Neural crest cell (in vitro differentiated cells): ENCODE data around the gene SLC26A9. TPM values are rescaled to one million over a fixed set of nuclear protein-coding genes. Genes with fewer than 3 reads are reported as not detected.
A peak's percentile ranks its signal among the peaks of the same experiment; 100 is the strongest.

Experiments used
- DNase-seq: peaks from one replicate; pipeline ENCODE4 v3.0.0; 2021; ENCODE audit warnings: low read depth, mixed read lengths, low spot score
- H3K27ac Mint-ChIP-seq: one replicate; pipeline ENCODE4 v1.8.0; 2021; ENCODE audit warnings: mild to moderate bottlenecking, mixed read lengths; ENCODE audit not compliant: unreplicated experiment
- H3K27me3 Mint-ChIP-seq: 2 replicates; pipeline ENCODE4 v1.8.0; 2021; ENCODE audit warnings: low read depth, mild to moderate bottlenecking, mixed read lengths
- H3K36me3 Mint-ChIP-seq: 2 replicates; pipeline ENCODE4 v1.8.0; 2021; ENCODE audit warnings: low read depth, mild to moderate bottlenecking, mixed read lengths
- H3K4me1 Mint-ChIP-seq: 2 replicates; pipeline ENCODE4 v1.8.0; 2021; ENCODE audit warnings: mixed read lengths
- H3K4me3 Mint-ChIP-seq: one replicate; pipeline ENCODE4 v1.8.0; 2021; ENCODE audit warnings: mild to moderate bottlenecking, mixed read lengths
- H3K9me3 Mint-ChIP-seq: 2 replicates; pipeline ENCODE4 v1.8.0; 2021; ENCODE audit warnings: mixed read lengths
- CTCF ChIP-seq: fragments of 200-600 bp; sonication (generic); conservative IDR thresholded peaks from 2 replicates; pipeline ENCODE4 v1.5.0; 2021; ENCODE audit warnings: antibody characterized with exemption, mild to moderate bottlenecking
- total RNA-seq: library from RNA; stranded (reverse); gene quantifications from 2 replicates; pipeline ENCODE4 v1.2.1, GENCODE V29; 2021

The SLC26A9 gene
- total RNA-seq, 1 donor from 2014 or later, result 0.16 TPM

DNA sequence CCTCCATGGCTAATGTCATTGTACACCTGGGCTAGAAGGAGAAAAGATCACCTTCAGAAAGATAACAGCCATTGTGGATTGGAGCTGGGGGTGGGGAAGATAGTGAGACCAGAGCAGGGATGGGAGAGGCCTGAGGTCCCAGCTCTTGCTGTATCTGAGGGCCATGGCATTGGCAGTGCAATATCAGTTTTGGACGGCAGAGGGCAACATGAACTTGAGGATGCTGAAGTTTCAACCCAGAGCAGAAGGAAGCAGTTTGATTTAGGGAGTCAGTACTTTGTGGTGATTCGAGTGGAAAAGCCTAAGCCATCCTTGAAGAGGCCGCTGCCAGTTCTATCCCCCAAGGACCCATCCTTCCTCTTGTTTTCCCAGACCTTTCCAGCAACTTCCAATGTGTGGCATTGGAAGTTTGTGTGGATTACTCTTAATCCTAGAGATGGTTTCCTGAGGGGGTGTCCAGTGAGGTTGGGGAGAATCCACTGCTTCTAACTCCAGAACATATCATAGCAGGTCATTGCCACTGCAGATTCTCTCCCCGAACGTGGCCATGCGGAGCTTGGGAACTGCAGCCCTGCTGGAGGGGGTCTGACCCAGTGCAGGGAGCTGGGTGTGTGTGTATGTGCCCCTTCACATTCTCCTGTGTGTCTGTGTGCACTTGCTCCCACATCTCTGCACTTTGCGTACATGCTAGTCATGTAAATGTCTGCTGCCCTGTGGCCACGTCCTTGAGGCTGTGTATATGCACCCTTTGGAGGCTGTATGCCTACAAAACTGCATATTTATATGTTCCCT lies 24.1 kb downstream of the SLC26A9 start:
- no peak overlapping the region for H3K27ac Mint-ChIP-seq
- no peaks in the 10 kb centered on the region for H3K9me3 Mint-ChIP-seq
- H3K4me3 Mint-ChIP-seq, result no peak overlapping the region
- DNase-seq, result peak; percentile 82
- H3K27me3 Mint-ChIP-seq, result no peaks in the 10 kb centered on the region
- H3K4me1 Mint-ChIP-seq, result peaks cover 6% of the 10 kb centered on the region
- TF ChIP-seq CTCF, result peak; percentile 85
- H3K36me3 Mint-ChIP-seq, result no peaks in the 10 kb centered on the region

DNA sequence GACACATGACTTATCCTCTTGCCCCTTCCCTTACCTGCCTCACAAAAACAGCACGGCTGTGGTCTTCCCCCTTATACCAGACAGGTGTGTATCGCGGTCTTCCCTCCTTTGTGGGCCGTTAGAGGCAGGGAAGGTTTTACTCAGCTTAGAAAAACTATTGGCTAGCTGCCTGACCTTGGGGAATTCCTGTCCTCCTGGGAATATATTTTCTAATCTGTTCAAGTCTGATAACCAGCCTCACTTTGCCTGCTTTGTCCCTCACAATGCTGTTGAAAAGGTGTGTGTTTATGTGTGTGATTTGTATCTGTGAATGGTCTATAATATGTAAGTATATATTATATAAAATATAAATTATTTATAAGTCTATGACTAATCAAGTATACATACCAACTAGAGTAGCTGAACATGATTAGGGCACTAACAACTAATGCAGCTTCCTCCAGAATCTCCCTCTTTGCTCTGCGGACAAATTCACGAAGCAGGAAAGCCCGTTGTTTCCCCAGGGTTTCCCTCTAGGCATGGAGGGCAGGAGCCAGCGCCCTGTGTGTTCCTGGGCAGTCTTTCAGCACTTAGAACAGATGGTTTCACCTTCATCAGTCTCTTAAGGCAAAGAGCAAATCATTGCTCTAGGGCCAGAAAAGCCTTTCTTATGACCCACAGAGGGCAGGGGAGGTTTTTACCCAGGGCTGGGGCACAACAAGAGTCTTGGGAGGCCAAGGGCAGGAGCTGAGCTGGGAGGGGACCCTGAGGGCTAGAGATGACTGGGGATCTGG lies 25.6 kb downstream of the SLC26A9 start:
- Mint-ChIP-seq H3K27ac (peak overlapping the region; percentile 51), H3K36me3 (no peaks in the 10 kb centered on the region), H3K27me3 (no peaks in the 10 kb centered on the region), H3K4me1 (peaks cover 6% of the 10 kb centered on the region), H3K4me3 (no peak overlapping the region), H3K9me3 (no peaks in the 10 kb centered on the region)
- TF ChIP-seq CTCF, result no peak
- no peak for DNase-seq

- Mint-ChIP-seq H3K4me1 (peaks cover 6% of the 10 kb centered on the region), H3K36me3 (no peaks in the 10 kb centered on the region), H3K4me3 (no peak overlapping the region), H3K9me3 (no peaks in the 10 kb centered on the region), H3K27ac (no peak overlapping the region), H3K27me3 (no peaks in the 10 kb centered on the region)
- DNase-seq, result no peak
- TF ChIP-seq CTCF, result no peak
These were observed 26.7 kb downstream of the SLC26A9 start for GRCh38 chr1:205916541-205916940.

GRCh38 chr1:205915354-205915990 lies 27.8 kb downstream of the SLC26A9 start:
- no peak for DNase-seq
- no peak overlapping the region for H3K4me3 Mint-ChIP-seq
- peaks cover 6% of the 10 kb centered on the region for H3K4me1 Mint-ChIP-seq
- H3K9me3 Mint-ChIP-seq, result no peaks in the 10 kb centered on the region
- no peaks in the 10 kb centered on the region for H3K36me3 Mint-ChIP-seq
- no peaks in the 10 kb centered on the region for H3K27me3 Mint-ChIP-seq
- no peak for TF ChIP-seq CTCF
- H3K27ac Mint-ChIP-seq, result peak overlapping the region; percentile 32

DNA sequence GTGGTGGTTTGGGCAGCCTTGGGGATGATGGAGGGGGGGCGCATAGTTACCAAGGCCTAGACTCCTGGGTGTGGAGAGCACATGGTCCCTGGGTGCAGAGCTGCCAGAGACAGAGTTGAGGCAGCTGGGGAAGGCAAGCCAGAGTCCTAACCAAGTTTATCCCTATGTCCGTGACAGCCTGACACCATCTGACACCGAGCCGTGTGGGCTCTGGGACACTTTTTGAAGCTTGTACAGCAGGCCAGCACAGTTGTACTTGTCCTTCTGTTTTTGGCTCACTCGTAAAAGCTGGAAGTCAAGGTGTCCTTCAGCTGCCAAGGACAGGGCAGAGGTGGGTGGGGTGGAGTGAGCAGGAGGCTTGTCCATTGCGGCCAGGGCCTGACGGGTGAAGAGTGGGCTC lies 28.5 kb downstream of the SLC26A9 start:
- H3K4me3 Mint-ChIP-seq, result no peak overlapping the region
- no peaks in the 10 kb centered on the region for H3K9me3 Mint-ChIP-seq
- no peak for DNase-seq
- H3K4me1 Mint-ChIP-seq, result peaks cover 6% of the 10 kb centered on the region
- H3K27me3 Mint-ChIP-seq, result no peaks in the 10 kb centered on the region
- no peak for TF ChIP-seq CTCF
- no peaks in the 10 kb centered on the region for H3K36me3 Mint-ChIP-seq
- peak overlapping the region; percentile 67 for H3K27ac Mint-ChIP-seq
